ENCODE data around the gene HABP2. TPM values are rescaled to one million over a fixed set of nuclear protein-coding genes. Genes with fewer than 3 reads are reported as not detected.

Gene HABP2
- total and polyA plus RNA-seq, 7 experiments from 2014 or later: not detected

GRCh38 chr10:113553149-113553548 lies 296 bp downstream of the HABP2 start:
- ATAC-seq (no peak), DNase-seq (no peak)
- Histone ChIP-seq H3K4me3 (ENCODE audit: low read length) (no peak overlapping the region), H3K27ac (ENCODE audit: low read depth, low read length) (no peak overlapping the region), H3K36me3 (ENCODE audit: control insufficient read depth in 2 of 3, insufficient read depth in 3 of 3, low read length in 3 of 3) (no peaks in the 10 kb centered on the region), H3K27me3 (ENCODE audit: control insufficient read depth in 2 of 2, insufficient read depth in 2 of 2, low read length in 2 of 2) (no peaks in the 10 kb centered on the region), H3K9me3 (ENCODE audit: control insufficient read depth in 2 of 3, low read length in 3 of 3) (no peaks in the 10 kb centered on the region), H3K4me1 (ENCODE audit: control insufficient read depth in 2 of 2, insufficient read depth in 2 of 2, low read length in 2 of 2) (no peaks in the 10 kb centered on the region)
- no peaks in the 10 kb centered on the region for H3K36me3 Mint-ChIP-seq
- POLR2A ChIA-PET: no interaction called here
- intact Hi-C loops (cut with micrococcal nuclease): no loop called here
- CTCF ChIA-PET: interaction anchor here (1.0 kb wide), 1 partner anchor 10 kb away, joined by 4 read pairs; no protein-coding TSS in a partner anchor
- H3K4me3 Mint-ChIP-seq: no peak overlapping the region
- peak overlapping the region in 1 of 9 donors; percentile 36 for H3K27ac Mint-ChIP-seq
- H3K4me1 Mint-ChIP-seq: peaks cover 0 to 7% (median 0%) of the 10 kb centered on the region in 7 donors
- peaks cover 13 to 25% (median 15%) of the 10 kb centered on the region in 5 donors for H3K27me3 Mint-ChIP-seq
- no peaks in the 10 kb centered on the region for H3K9me3 Mint-ChIP-seq

- peak overlapping the region in 1 of 9 donors; percentile 36 for H3K27ac Mint-ChIP-seq
- CTCF ChIA-PET: no interaction called here
- Histone ChIP-seq H3K4me1 (ENCODE audit: control insufficient read depth in 2 of 2, insufficient read depth in 2 of 2, low read length in 2 of 2) (no peaks in the 10 kb centered on the region), H3K27me3 (ENCODE audit: control insufficient read depth in 2 of 2, insufficient read depth in 2 of 2, low read length in 2 of 2) (no peaks in the 10 kb centered on the region), H3K27ac (ENCODE audit: low read depth, low read length) (no peak overlapping the region), H3K4me3 (ENCODE audit: low read length) (no peak overlapping the region), H3K36me3 (ENCODE audit: control insufficient read depth in 2 of 3, insufficient read depth in 3 of 3, low read length in 3 of 3) (no peaks in the 10 kb centered on the region), H3K9me3 (ENCODE audit: control insufficient read depth in 2 of 3, low read length in 3 of 3) (no peaks in the 10 kb centered on the region)
- H3K36me3 Mint-ChIP-seq: no peaks in the 10 kb centered on the region
- POLR2A ChIA-PET: no interaction called here
- DNase-seq (no peak), ATAC-seq (peak; percentile 38)
- H3K4me1 Mint-ChIP-seq: peaks cover 0 to 7% (median 0%) of the 10 kb centered on the region in 7 donors
- peaks cover 13 to 25% (median 18%) of the 10 kb centered on the region in 5 donors for H3K27me3 Mint-ChIP-seq
- no peak overlapping the region for H3K4me3 Mint-ChIP-seq
- intact Hi-C loops (cut with micrococcal nuclease): no loop called here
- H3K9me3 Mint-ChIP-seq: no peaks in the 10 kb centered on the region
Observed at GRCh38 chr10:113554214-113554613, 1.4 kb downstream of the HABP2 start.

- intact Hi-C loops (cut with micrococcal nuclease): no loop called here
- DNase-seq: no peak
- Histone ChIP-seq H3K9me3 (ENCODE audit: control insufficient read depth in 2 of 3, low read length in 3 of 3) (no peaks in the 10 kb centered on the region), H3K27ac (ENCODE audit: low read depth, low read length) (no peak overlapping the region), H3K36me3 (ENCODE audit: control insufficient read depth in 2 of 3, insufficient read depth in 3 of 3, low read length in 3 of 3) (no peaks in the 10 kb centered on the region), H3K27me3 (ENCODE audit: control insufficient read depth in 2 of 2, insufficient read depth in 2 of 2, low read length in 2 of 2) (no peaks in the 10 kb centered on the region), H3K4me1 (ENCODE audit: control insufficient read depth in 2 of 2, insufficient read depth in 2 of 2, low read length in 2 of 2) (no peaks in the 10 kb centered on the region), H3K4me3 (ENCODE audit: low read length) (no peak overlapping the region)
- CTCF ChIA-PET: interaction anchor here (0.6 to 0.8 kb wide), 2 partner anchors 14 to 755 kb away, joined by 3 read pairs; no protein-coding TSS in a partner anchor
- H3K27ac Mint-ChIP-seq: no peak overlapping the region
- no peaks in the 10 kb centered on the region for H3K36me3 Mint-ChIP-seq
- no peak for ATAC-seq
- peaks cover 18 to 25% (median 20%) of the 10 kb centered on the region in 5 donors for H3K27me3 Mint-ChIP-seq
- H3K4me1 Mint-ChIP-seq: peaks cover 0 to 7% (median 0%) of the 10 kb centered on the region in 7 donors
- H3K4me3 Mint-ChIP-seq: no peak overlapping the region
- no peaks in the 10 kb centered on the region for H3K9me3 Mint-ChIP-seq
- POLR2A ChIA-PET: no interaction called here
Observed at GRCh38 chr10:113555245-113555644, 2.4 kb downstream of the HABP2 start.

GRCh38 chr10:113555751-113556150 lies 2.9 kb downstream of the HABP2 start:
- H3K4me1 Mint-ChIP-seq: peaks cover 0 to 4% (median 0%) of the 10 kb centered on the region in 7 donors
- CTCF ChIA-PET: no interaction called here

GRCh38 chr10:113557424-113557862 lies 4.6 kb downstream of the HABP2 start:
- H3K36me3 ChIP-seq (ENCODE audit: control insufficient read depth in 2 of 3, insufficient read depth in 3 of 3, low read length in 3 of 3): no peaks in the 10 kb centered on the region
- no peaks in the 10 kb centered on the region for H3K4me1 ChIP-seq (ENCODE audit: control insufficient read depth in 2 of 2, insufficient read depth in 2 of 2, low read length in 2 of 2)
- Mint-ChIP-seq H3K4me3 (no peak overlapping the region), H3K27ac (no peak overlapping the region), H3K4me1 (peaks cover 0 to 4% (median 0%) of the 10 kb centered on the region in 7 donors), H3K9me3 (no peaks in the 10 kb centered on the region), H3K27me3 (peaks cover 16 to 21% (median 19%) of the 10 kb centered on the region in 5 donors), H3K36me3 (no peaks in the 10 kb centered on the region)
- ATAC-seq: no peak
- intact Hi-C loops (cut with micrococcal nuclease): no loop called here
- H3K27me3 ChIP-seq (ENCODE audit: control insufficient read depth in 2 of 2, insufficient read depth in 2 of 2, low read length in 2 of 2): no peaks in the 10 kb centered on the region
- no peak overlapping the region for H3K4me3 ChIP-seq (ENCODE audit: low read length)
- ChIA-PET POLR2A (no interaction called here), CTCF (no interaction called here)
- DNase-seq: no peak
- H3K9me3 ChIP-seq (ENCODE audit: control insufficient read depth in 2 of 3, low read length in 3 of 3): no peaks in the 10 kb centered on the region
- no peak overlapping the region for H3K27ac ChIP-seq (ENCODE audit: low read depth, low read length)

More at GRCh38 chr10:113555751-113556150, 2.9 kb downstream of the HABP2 start:
- Histone ChIP-seq H3K36me3 (ENCODE audit: control insufficient read depth in 2 of 3, insufficient read depth in 3 of 3, low read length in 3 of 3) (no peaks in the 10 kb centered on the region), H3K27me3 (ENCODE audit: control insufficient read depth in 2 of 2, insufficient read depth in 2 of 2, low read length in 2 of 2) (no peaks in the 10 kb centered on the region), H3K4me3 (ENCODE audit: low read length) (no peak overlapping the region), H3K27ac (ENCODE audit: low read depth, low read length) (no peak overlapping the region), H3K9me3 (ENCODE audit: control insufficient read depth in 2 of 3, low read length in 3 of 3) (no peaks in the 10 kb centered on the region), H3K4me1 (ENCODE audit: control insufficient read depth in 2 of 2, insufficient read depth in 2 of 2, low read length in 2 of 2) (no peaks in the 10 kb centered on the region)
- DNase-seq (no peak), ATAC-seq (no peak)
- Mint-ChIP-seq H3K27me3 (peaks cover 18 to 25% (median 20%) of the 10 kb centered on the region in 5 donors), H3K4me3 (no peak overlapping the region), H3K27ac (no peak overlapping the region), H3K9me3 (no peaks in the 10 kb centered on the region), H3K36me3 (no peaks in the 10 kb centered on the region)
- intact Hi-C loops (cut with micrococcal nuclease): no loop called here
- POLR2A ChIA-PET: no interaction called here

- intact Hi-C loops (cut with micrococcal nuclease): no loop called here
- H3K27me3 Mint-ChIP-seq: peaks cover 16 to 21% (median 19%) of the 10 kb centered on the region in 5 donors
- no peak for ATAC-seq
- ChIA-PET CTCF (no interaction called here), POLR2A (no interaction called here)
- no peak for DNase-seq
- no peak overlapping the region for H3K4me3 ChIP-seq (ENCODE audit: low read length)
- peaks cover 0 to 6% (median 0%) of the 10 kb centered on the region in 7 donors for H3K4me1 Mint-ChIP-seq
- H3K9me3 Mint-ChIP-seq: no peaks in the 10 kb centered on the region
- no peaks in the 10 kb centered on the region for H3K36me3 ChIP-seq (ENCODE audit: control insufficient read depth in 2 of 3, insufficient read depth in 3 of 3, low read length in 3 of 3)
- H3K27me3 ChIP-seq (ENCODE audit: control insufficient read depth in 2 of 2, insufficient read depth in 2 of 2, low read length in 2 of 2): no peaks in the 10 kb centered on the region
- no peak overlapping the region for H3K27ac ChIP-seq (ENCODE audit: low read depth, low read length)
- H3K9me3 ChIP-seq (ENCODE audit: control insufficient read depth in 2 of 3, low read length in 3 of 3): no peaks in the 10 kb centered on the region
- peak overlapping the region in 1 of 10 donors; percentile 26 for H3K4me3 Mint-ChIP-seq
- H3K36me3 Mint-ChIP-seq: no peaks in the 10 kb centered on the region
- H3K27ac Mint-ChIP-seq: no peak overlapping the region
- no peaks in the 10 kb centered on the region for H3K4me1 ChIP-seq (ENCODE audit: control insufficient read depth in 2 of 2, insufficient read depth in 2 of 2, low read length in 2 of 2)
Observed at GRCh38 chr10:113557903-113558321, 5.1 kb downstream of the HABP2 start.

- H3K4me1 ChIP-seq (ENCODE audit: control insufficient read depth in 2 of 2, insufficient read depth in 2 of 2, low read length in 2 of 2): peaks cover 0 to 7% of the 10 kb centered on the region in 2 donors
- Mint-ChIP-seq H3K9me3 (no peaks in the 10 kb centered on the region), H3K27me3 (peaks cover 5 to 16% (median 13%) of the 10 kb centered on the region in 5 donors), H3K4me3 (no peak overlapping the region), H3K36me3 (no peaks in the 10 kb centered on the region), H3K27ac (no peak overlapping the region), H3K4me1 (peaks cover 0 to 10% (median 5%) of the 10 kb centered on the region in 7 donors)
- H3K27ac ChIP-seq (ENCODE audit: low read depth, low read length): no peak overlapping the region
- DNase-seq (no peak), ATAC-seq (no peak)
- H3K4me3 ChIP-seq (ENCODE audit: low read length): no peak overlapping the region
- ChIA-PET CTCF (no interaction called here), POLR2A (no interaction called here)
- intact Hi-C loops (cut with micrococcal nuclease): loop anchor here (5.0 to 10.0 kb wide), 4 partner anchors 838 to 1088 kb away; no protein-coding TSS in a partner anchor
- no peaks in the 10 kb centered on the region for H3K36me3 ChIP-seq (ENCODE audit: control insufficient read depth in 2 of 3, insufficient read depth in 3 of 3, low read length in 3 of 3)
- H3K9me3 ChIP-seq (ENCODE audit: control insufficient read depth in 2 of 3, low read length in 3 of 3): no peaks in the 10 kb centered on the region
- no peaks in the 10 kb centered on the region for H3K27me3 ChIP-seq (ENCODE audit: control insufficient read depth in 2 of 2, insufficient read depth in 2 of 2, low read length in 2 of 2)
Observed at GRCh38 chr10:113560071-113560470, 7.2 kb downstream of the HABP2 start.

All from naive thymus-derived CD4-positive, alpha-beta T cell (primary cell).